Nephron (organoid): ENCODE measurements around the gene SNCG.
"Not testable (repeated sequence)": the region's sequence is repeated elsewhere in the genome, so short reads cannot be mapped to it uniquely, and the experiment has no call there.

Experiments used
- H3K27ac Mint-ChIP-seq, 3 experiments: 2 replicates each; pipeline ENCODE4 v1.8.0; 2020; ENCODE audit warnings: mixed read lengths in 3 of 3, mild to moderate bottlenecking in 2 of 3, moderate library complexity in 1 of 3
- H3K27me3 Mint-ChIP-seq: 2 replicates; pipeline ENCODE4 v1.8.0; 2021; ENCODE audit warnings: low read depth, mild to moderate bottlenecking, moderate library complexity, mixed read lengths
- H3K36me3 Mint-ChIP-seq: 2 replicates; pipeline ENCODE4 v1.8.0; 2020; ENCODE audit warnings: low read depth, mixed read lengths
- H3K4me1 Mint-ChIP-seq: 2 replicates; pipeline ENCODE4 v1.8.0; 2020; ENCODE audit warnings: mixed read lengths
- H3K4me3 Mint-ChIP-seq, 3 experiments: 2 replicates each; pipeline ENCODE4 v1.8.0; 2020; ENCODE audit warnings: mild to moderate bottlenecking in 3 of 3, mixed read lengths in 3 of 3, moderate library complexity in 2 of 3
- H3K9me3 Mint-ChIP-seq: 2 replicates; pipeline ENCODE4 v1.8.0; 2020; ENCODE audit warnings: mixed read lengths
- CTCF ChIP-seq, 3 experiments: fragments of 200-600 bp; sonication (generic); IDR thresholded peaks; one replicate each; pipeline ENCODE4 v1.5.0; 2021; ENCODE audit warnings: antibody characterized with exemption in 3 of 3; ENCODE audit not compliant: unreplicated experiment in 3 of 3

Gene SNCG

GRCh38 chr10:86944031-86944419, 14.4 kb upstream of the SNCG start:
- Mint-ChIP-seq H3K9me3 (peaks cover 7% of the 10 kb centered on the region), H3K27me3 (peaks cover 8% of the 10 kb centered on the region), H3K4me3 (no peak overlapping the region), H3K36me3 (no peaks in the 10 kb centered on the region), H3K27ac (peak overlapping the region in 1 of 3 experiments; percentile 38), H3K4me1 (peaks cover 16% of the 10 kb centered on the region)
- TF ChIP-seq CTCF (IDR thresholded peaks at IDR 0.05; ENCODE audit: unreplicated experiment in 3 of 3), result no peak

GRCh38 chr10:86944471-86944870, 13.9 kb upstream of the SNCG start:
- no peak for TF ChIP-seq CTCF (IDR thresholded peaks at IDR 0.05; ENCODE audit: unreplicated experiment in 3 of 3)
- H3K4me3 Mint-ChIP-seq, result no peak overlapping the region
- peaks cover 7% of the 10 kb centered on the region for H3K9me3 Mint-ChIP-seq
- peak overlapping the region in 1 of 3 experiments; percentile 38 for H3K27ac Mint-ChIP-seq
- no peaks in the 10 kb centered on the region for H3K36me3 Mint-ChIP-seq
- H3K27me3 Mint-ChIP-seq, result peaks cover 7% of the 10 kb centered on the region
- H3K4me1 Mint-ChIP-seq, result peaks cover 15% of the 10 kb centered on the region

GRCh38 chr10:86944907-86945306, 13.5 kb upstream of the SNCG start:
- Mint-ChIP-seq H3K9me3 (peaks cover 7% of the 10 kb centered on the region), H3K4me1 (peaks cover 12% of the 10 kb centered on the region), H3K27ac (peak overlapping the region in 1 of 3 experiments; percentile 38), H3K27me3 (peaks cover 4% of the 10 kb centered on the region), H3K4me3 (no peak overlapping the region), H3K36me3 (no peaks in the 10 kb centered on the region)
- TF ChIP-seq CTCF (IDR thresholded peaks at IDR 0.05; ENCODE audit: unreplicated experiment in 3 of 3), result no peak

GRCh38 chr10:86945361-86946212, 12.8 kb upstream of the SNCG start:
- H3K9me3 Mint-ChIP-seq, result peaks cover 11% of the 10 kb centered on the region
- H3K4me1 Mint-ChIP-seq, result peaks cover 12% of the 10 kb centered on the region
- H3K4me3 Mint-ChIP-seq, result no peak overlapping the region
- peaks cover 4% of the 10 kb centered on the region for H3K27me3 Mint-ChIP-seq
- peak in 2 of 3 experiments; percentile 11 to 45 for TF ChIP-seq CTCF (IDR thresholded peaks at IDR 0.05; ENCODE audit: unreplicated experiment in 3 of 3)
- H3K36me3 Mint-ChIP-seq, result peaks cover 3% of the 10 kb centered on the region
- H3K27ac Mint-ChIP-seq, result peak overlapping the region in 2 of 3 experiments; percentile 13 to 56

- peaks cover 4% of the 10 kb centered on the region for H3K36me3 Mint-ChIP-seq
- peaks cover 12% of the 10 kb centered on the region for H3K9me3 Mint-ChIP-seq
These were observed 11.9 kb upstream of the SNCG start for GRCh38 chr10:86946213-86947155.

GRCh38 chr10:86947806-86948205, 10.6 kb upstream of the SNCG start:
- H3K4me3 Mint-ChIP-seq, H3K36me3 Mint-ChIP-seq, H3K27ac Mint-ChIP-seq, H3K27me3 Mint-ChIP-seq: not testable (repeated sequence)
- Mint-ChIP-seq H3K4me1 (peaks cover 12% of the 10 kb centered on the region), H3K9me3 (peaks cover 24% of the 10 kb centered on the region)

More at GRCh38 chr10:86946213-86947155, 11.9 kb upstream of the SNCG start:
- Mint-ChIP-seq H3K4me1 (peaks cover 12% of the 10 kb centered on the region), H3K27me3 (peaks cover 4% of the 10 kb centered on the region), H3K4me3 (no peak overlapping the region), H3K27ac (peak overlapping the region in 1 of 3 experiments; percentile 5)
- TF ChIP-seq CTCF (IDR thresholded peaks at IDR 0.05; ENCODE audit: unreplicated experiment in 3 of 3), result no peak
